Measurements from ENCODE around the gene TEX264. TPM values are rescaled to one million over a fixed set of nuclear protein-coding genes. Genes with fewer than 3 reads are reported as not detected.

Gene TEX264, protein sequence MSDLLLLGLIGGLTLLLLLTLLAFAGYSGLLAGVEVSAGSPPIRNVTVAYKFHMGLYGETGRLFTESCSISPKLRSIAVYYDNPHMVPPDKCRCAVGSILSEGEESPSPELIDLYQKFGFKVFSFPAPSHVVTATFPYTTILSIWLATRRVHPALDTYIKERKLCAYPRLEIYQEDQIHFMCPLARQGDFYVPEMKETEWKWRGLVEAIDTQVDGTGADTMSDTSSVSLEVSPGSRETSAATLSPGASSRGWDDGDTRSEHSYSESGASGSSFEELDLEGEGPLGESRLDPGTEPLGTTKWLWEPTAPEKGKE
- 43.8 and 50.0 TPM in 2 replicates for total RNA-seq (ENCODE audit: low replicate concordance)
- long read RNA-seq, transcript TEX264-215 (6 exons, 1,488 nt), result minor isoform, 6 of 104 reads
- long read RNA-seq, transcript TEX264-201 (5 exons, 1,340 nt), result major isoform, 76 of 104 reads
- long read RNA-seq, partial matches to known transcripts, result 2 of 104 reads
- long read RNA-seq, other reads (novel, unspliced or antisense), result 12 of 104 reads

DNA sequence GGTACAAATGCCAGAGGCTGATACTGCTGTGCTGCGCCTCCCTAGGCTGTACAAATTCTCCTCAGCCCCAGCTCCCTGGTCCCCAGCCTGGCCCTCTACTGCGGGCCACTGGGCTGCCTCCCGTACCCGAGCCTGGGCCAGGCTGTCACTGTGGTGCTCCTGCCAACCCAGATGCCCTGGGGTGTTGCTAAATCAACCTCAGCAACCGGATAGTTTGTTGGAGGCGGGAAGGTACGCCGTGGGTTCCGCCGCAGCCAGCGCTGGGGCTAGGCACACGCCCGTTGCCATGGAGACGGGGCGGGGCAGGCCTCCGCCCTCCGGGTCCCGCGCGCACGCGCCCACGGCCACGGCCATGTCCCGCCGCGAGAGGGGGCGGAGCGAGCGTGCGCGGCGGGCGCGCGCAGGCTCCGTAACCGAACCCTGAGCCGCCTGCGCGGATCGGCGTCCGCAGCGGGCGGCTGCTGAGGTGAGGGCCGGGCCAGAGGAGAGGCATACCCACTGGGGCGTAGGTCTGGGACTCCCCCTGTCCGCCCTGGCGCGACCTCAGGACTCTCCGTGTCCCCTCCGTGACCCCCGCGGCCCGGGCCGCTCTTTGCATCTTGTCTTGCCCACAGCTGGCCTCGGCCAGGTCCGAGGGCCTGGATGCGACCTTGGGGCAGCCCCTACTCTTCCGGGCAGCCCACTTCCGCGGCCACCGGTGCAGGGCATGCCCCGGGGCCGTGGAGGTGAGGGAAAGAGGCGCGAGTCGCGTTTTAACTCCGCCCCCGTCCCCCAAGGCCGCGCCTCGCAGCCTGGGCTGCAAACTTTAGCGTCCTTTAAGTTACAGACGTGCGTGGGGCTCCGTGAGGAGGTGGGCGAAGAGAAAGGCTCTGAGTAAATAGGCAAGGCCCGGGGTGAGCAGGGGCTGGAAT lies at the start of gene TEX264:
TEX264 (plus strand) TSS at position 430 of the 911 bp plus-strand sequence. CDS start 3,053 bp downstream, outside the sequence.
- peak within 1 kb of the TSS; percentile 76 for H3K27ac Mint-ChIP-seq
- DNase-seq (ENCODE audit: extremely low spot score, unreplicated experiment), result peak; percentile 91

DNA sequence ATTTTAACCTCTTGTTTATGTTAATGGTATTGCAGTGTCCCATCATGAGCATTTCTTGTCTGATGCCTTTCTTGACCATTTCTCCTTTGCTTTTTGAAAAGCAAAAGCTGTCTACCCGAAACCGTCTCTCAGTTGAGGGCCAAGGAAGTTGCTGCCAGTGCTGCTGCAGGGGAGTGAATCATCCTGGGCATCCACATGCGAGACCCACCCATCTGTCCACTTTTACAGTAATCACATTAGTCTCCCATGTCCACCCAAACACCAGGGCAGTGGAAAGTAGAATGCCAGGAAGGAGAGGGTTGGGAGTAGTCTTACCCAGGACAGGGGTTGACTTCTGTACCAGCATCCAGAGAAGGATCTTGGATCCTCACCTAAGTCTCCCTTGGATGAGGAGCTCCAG lies 48.6 kb upstream of the TEX264 start:
- Mint-ChIP-seq H3K27ac (no peak overlapping the region), H3K36me3 (peaks cover 2% of the 10 kb centered on the region), H3K4me1 (ENCODE audit: unreplicated experiment) (peaks cover 28% of the 10 kb centered on the region), H3K27me3 (no peaks in the 10 kb centered on the region), H3K9me3 (no peaks in the 10 kb centered on the region), H3K4me3 (no peak overlapping the region)
- no peak for DNase-seq (ENCODE audit: extremely low spot score, unreplicated experiment)
- TF ChIP-seq, protein P1, sequence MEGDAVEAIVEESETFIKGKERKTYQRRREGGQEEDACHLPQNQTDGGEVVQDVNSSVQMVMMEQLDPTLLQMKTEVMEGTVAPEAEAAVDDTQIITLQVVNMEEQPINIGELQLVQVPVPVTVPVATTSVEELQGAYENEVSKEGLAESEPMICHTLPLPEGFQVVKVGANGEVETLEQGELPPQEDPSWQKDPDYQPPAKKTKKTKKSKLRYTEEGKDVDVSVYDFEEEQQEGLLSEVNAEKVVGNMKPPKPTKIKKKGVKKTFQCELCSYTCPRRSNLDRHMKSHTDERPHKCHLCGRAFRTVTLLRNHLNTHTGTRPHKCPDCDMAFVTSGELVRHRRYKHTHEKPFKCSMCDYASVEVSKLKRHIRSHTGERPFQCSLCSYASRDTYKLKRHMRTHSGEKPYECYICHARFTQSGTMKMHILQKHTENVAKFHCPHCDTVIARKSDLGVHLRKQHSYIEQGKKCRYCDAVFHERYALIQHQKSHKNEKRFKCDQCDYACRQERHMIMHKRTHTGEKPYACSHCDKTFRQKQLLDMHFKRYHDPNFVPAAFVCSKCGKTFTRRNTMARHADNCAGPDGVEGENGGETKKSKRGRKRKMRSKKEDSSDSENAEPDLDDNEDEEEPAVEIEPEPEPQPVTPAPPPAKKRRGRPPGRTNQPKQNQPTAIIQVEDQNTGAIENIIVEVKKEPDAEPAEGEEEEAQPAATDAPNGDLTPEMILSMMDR (conservative IDR thresholded peaks at IDR 0.05), result no peak

More for the DNA sequence above, at the start of gene TEX264:
- Mint-ChIP-seq H3K36me3 (no peaks in the 10 kb centered on the region), H3K27me3 (no peaks in the 10 kb centered on the region), H3K9me3 (no peaks in the 10 kb centered on the region), H3K4me1 (ENCODE audit: unreplicated experiment) (peaks cover 30% of the 10 kb centered on the region), H3K4me3 (peak within 1 kb of the TSS; percentile 87)
- TF ChIP-seq, protein P1 (conservative IDR thresholded peaks at IDR 0.05), result no peak

DNA sequence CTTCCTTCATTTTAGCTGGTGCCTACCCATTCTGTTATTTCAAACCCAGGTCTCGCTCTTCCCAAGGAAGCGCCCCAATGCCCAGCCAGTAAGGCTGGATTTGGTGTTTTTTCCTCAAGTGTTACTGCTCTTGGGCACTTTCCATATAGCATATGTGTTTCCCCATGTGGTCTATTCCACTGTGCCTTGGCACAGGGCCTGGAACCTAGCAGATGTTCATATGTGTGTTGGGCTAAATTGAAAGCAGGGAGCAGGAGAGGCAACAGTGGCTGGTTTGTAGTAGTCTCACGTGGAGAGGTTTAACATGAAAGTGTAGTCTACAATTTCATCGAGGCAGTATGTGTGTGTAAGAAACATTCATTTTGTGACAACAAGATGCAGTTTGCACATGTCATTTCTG lies 48.2 kb upstream of the TEX264 start:
- Mint-ChIP-seq H3K27ac (no peak overlapping the region), H3K4me1 (ENCODE audit: unreplicated experiment) (peaks cover 28% of the 10 kb centered on the region), H3K27me3 (no peaks in the 10 kb centered on the region), H3K36me3 (peaks cover 4% of the 10 kb centered on the region), H3K9me3 (no peaks in the 10 kb centered on the region), H3K4me3 (no peak overlapping the region)
- TF ChIP-seq, protein P1 (conservative IDR thresholded peaks at IDR 0.05), result no peak
- DNase-seq (ENCODE audit: extremely low spot score, unreplicated experiment), result no peak

DNA sequence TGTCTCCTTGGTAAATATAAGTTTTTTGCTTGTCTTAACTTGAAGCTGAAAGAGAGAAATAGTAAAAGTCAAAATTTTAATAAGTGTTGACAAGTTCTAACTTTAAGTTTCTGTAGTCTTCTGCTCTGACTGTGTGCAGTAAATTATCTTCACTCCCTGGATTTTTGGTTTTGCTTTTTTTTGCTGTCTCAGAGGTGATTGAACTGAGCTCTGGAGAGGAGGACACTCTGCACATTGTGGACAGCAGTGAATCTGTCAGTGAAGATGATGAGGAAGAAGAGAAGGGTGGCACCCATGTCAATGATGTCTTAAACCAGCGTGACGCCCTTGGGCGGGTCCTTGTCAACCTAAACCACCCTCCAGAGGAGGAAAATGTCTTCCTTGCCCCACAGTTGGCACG lies 40.5 kb upstream of the TEX264 start:
- H3K27ac Mint-ChIP-seq, result no peak overlapping the region
- no peaks in the 10 kb centered on the region for H3K27me3 Mint-ChIP-seq
- H3K4me3 Mint-ChIP-seq, result no peak overlapping the region
- peaks cover 33% of the 10 kb centered on the region for H3K36me3 Mint-ChIP-seq
- no peaks in the 10 kb centered on the region for H3K9me3 Mint-ChIP-seq
- DNase-seq (ENCODE audit: extremely low spot score, unreplicated experiment), result no peak
- TF ChIP-seq, protein P1 (conservative IDR thresholded peaks at IDR 0.05), result no peak
- no peaks in the 10 kb centered on the region for H3K4me1 Mint-ChIP-seq (ENCODE audit: unreplicated experiment)

DNA sequence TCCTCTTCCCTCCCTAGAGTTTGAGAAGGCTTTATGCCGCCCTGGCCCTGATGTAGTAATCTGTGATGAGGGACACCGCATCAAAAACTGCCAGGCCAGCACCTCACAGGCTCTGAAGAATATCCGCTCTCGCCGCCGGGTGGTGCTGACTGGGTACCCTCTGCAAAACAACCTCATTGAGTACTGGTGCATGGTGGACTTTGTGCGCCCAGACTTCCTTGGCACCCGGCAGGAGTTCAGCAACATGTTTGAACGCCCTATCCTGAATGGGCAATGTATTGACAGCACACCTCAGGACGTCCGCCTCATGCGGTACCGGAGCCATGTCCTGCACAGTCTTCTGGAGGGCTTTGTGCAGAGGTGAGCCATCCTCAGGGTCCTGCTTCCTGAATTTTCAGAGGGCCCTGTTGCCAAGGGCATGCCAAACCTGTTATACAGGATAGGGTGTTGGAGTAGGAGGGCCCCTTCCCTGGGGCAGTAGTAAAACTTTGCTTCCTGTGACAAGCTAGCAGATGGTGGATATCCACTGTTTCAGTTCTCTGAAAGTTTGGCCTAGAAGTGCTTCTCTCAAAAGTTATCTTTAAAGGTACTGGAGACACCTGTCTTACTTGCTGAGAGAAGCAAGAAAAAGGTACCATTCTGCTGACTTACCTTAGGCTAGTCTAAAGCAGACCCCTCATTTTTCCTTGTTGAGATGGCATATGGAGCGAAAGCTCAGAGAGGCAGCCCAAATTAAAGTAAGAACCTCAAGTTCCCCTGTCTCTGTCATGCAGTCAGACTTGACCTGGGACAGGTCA lies 33.7 kb upstream of the TEX264 start:
- H3K27me3 Mint-ChIP-seq, result no peaks in the 10 kb centered on the region
- TF ChIP-seq, protein P1 (conservative IDR thresholded peaks at IDR 0.05), result no peak
- peak overlapping the region; percentile 24 for H3K4me3 Mint-ChIP-seq
- peak overlapping the region; percentile 89 for H3K27ac Mint-ChIP-seq
- DNase-seq (ENCODE audit: extremely low spot score, unreplicated experiment), result no peak
- H3K36me3 Mint-ChIP-seq, result peaks cover 18% of the 10 kb centered on the region
- H3K9me3 Mint-ChIP-seq, result no peaks in the 10 kb centered on the region
- H3K4me1 Mint-ChIP-seq (ENCODE audit: unreplicated experiment), result peaks cover 6% of the 10 kb centered on the region

Data from type B pancreatic cell (in vitro differentiated cells).